HG02970 (cell line): ENCODE results near the gene UBIAD1.

ENCODE experiments used
- ATAC-seq: cut with Tn5 transposase; IDR thresholded peaks from one replicate; pipeline ENCODE4 v1.9.1; 2021; ENCODE audit warnings: mild to moderate bottlenecking, moderate library complexity, moderate number of reproducible peaks; ENCODE audit not compliant: unreplicated experiment, low FRiP score

The UBIAD1 gene

GRCh38 chr1:11308699-11309224 is 35.8 kb downstream of the UBIAD1 start:
- ATAC-seq: no peak

DNA sequence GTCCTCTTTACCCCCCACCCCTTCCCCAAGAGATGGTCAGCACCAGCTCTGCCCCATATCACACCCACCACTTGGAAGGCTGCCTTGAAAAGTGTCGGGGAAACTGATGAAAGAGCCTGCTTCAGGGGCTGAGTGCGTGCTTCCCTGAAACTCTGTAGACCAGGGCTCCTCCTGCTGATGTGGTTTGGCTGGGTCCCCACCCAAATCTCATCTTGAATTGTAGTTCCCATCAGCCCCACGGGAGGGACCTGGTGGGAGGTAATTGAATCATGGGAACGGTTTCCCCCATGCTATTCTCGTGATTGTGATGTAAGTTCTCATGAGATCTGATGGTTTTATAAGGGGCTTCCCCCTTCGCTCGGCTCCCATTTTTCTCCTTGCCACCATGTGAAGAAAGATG is 36.4 kb downstream of the UBIAD1 start:
- no peak for ATAC-seq

DNA sequence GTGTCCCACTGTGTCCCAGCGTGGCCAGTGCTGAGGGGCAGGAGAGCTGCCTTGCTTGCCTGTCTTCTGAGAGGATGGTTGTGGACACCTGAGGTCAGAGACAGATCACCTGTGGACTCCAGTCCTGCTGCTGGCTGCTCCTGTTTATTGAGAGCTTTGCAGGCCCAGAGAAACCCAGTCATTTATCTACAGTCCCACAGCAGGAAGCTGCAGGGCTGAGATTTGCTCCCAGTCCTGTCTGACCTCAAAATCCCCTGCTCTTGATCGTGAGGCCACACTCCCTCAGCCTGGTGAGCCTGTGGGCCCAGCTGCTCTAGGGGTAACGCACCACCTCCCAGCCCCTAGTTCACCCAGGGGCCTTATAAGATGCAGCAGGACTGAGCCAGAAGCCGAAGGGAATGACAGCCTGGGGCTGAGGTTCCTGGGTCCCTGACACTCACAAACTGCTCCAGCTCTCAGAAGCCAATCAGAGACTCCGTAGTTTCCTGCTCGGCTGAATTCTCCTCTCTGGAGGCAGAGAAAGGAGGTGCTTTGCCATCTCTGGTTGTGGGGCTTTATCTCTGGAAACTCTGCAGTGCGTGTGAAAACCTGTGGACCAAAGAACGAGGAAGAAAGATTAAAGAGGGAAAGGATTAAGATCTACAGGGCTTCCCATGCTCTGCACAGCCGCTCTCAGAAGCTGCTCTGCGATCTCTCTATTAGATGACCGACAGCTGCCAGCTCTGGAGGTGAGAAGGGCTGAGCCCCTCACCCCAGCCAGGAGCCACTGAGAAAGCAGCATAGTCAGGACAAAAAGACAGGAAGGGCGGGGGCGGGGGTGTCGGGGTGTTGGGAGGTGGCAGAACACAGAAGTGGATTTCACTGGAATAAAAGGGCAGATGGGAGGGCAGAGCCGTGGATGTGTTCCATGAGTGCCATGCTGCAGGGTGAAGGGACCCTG is 39.1 kb downstream of the UBIAD1 start:
- no peak for ATAC-seq

GRCh38 chr1:11314959-11315358 is 42.0 kb downstream of the UBIAD1 start:
- no peak for ATAC-seq

DNA sequence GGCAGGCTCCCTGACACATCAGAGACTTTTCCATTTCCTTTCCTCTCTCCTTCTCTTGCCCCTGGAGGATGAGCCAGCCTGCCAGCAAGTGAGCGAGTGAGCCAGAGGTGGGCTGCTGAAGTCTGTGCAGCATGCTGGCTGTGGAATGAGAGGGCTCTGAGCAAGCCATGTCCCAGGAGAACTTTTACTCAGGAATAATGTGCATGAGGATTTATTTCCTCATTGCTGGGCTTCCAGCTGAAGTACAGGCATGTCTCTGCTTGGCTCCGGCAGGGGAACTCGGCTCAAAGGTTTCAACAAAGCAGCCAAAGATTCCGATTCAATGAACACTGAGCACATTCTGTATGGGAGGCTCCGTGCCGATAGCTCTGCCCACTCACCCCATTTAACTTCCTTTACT is 43.7 kb downstream of the UBIAD1 start:
- no peak for ATAC-seq

DNA sequence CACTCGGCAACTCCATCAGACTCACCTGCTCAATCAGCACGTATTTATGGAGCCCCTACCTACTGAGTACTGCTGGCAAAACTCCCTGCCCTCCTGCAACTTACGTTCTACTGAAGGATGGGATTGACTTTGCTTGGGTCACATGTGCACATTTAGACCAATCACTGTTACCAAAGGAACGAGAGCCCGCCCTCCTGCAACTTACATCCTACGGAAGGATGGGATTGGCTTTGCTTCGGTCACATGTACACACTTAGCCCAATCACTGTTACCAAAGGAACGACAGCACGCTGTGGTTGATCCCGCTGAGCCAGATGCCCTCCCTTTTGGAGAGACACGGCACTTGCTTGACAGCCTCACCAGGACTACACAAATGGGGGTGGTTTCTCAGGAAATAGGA is 46.0 kb downstream of the UBIAD1 start:
- ATAC-seq: no peak

- no peak for ATAC-seq
Observed at GRCh38 chr1:11320153-11320936, 47.3 kb downstream of the UBIAD1 start.

GRCh38 chr1:11321656-11322491 is 48.9 kb downstream of the UBIAD1 start:
- ATAC-seq: no peak

- no peak for ATAC-seq
Observed at GRCh38 chr1:11324567-11325165, 51.7 kb downstream of the UBIAD1 start.

GRCh38 chr1:11326070-11326469 is 53.1 kb downstream of the UBIAD1 start:
- ATAC-seq: no peak

DNA sequence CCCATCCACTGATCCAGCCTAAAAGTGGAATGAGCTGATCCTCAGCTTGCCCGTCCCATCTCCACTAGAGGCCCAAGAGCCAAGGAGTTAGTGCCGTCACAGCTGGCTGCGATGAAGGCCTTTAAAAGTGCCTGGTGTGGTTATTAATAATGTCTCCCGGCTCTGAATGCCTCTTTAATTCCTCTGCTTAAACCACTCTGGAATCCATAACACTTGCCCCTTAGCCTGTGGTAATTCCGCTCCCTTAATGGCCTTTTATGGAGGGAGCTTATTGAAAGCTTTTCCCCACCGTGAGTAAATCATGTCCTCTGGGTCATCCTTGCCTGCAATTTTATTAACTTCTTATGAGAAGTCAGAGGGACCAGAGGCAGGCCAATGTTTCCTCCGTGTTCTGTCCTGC is 55.4 kb downstream of the UBIAD1 start:
- no peak for ATAC-seq

- no peak for ATAC-seq
Observed at GRCh38 chr1:11330411-11330810, 57.4 kb downstream of the UBIAD1 start.

DNA sequence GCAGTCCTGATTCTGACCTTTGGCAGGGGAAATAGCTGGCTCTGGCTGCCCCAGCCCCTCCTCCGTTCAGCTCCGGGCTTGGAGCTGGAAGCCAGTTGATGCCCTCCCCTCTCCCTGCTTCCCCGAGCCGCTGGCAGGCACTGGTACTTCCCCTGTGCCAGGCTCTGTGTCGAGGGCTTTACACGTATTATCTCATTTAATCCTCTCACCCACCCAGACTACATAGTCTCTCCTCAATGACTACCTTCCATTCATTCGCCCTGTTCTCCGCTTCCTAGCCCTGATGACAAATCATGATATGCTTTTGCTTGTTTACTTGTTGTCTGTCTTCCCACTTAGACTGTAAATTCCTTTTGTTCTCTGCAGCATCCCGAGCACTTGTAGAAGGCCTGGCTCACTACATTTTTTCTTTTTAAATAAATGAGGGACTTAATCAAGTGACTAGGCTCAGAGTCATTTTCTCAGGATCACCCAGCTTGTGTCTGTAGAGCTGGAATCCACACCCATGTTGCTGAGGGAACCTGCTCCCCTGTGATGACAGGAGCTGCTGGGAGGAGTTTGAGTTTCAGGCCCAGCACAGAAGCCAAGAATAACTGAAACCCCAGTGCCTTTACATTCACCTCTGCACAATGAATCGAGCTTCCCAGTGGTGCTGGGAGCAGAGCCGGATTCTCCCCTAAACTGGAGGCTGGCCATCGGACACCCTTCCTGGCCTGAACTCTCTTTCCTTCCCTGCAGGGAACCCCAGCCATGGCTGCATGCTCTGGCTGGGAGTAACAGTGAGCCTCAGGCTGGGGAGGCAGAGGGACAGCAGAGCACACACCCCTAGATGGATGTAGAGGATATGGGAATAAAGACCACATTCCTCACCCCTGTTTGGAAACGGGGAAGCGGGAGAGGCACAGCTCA is 58.3 kb downstream of the UBIAD1 start:
- ATAC-seq: no peak

DNA sequence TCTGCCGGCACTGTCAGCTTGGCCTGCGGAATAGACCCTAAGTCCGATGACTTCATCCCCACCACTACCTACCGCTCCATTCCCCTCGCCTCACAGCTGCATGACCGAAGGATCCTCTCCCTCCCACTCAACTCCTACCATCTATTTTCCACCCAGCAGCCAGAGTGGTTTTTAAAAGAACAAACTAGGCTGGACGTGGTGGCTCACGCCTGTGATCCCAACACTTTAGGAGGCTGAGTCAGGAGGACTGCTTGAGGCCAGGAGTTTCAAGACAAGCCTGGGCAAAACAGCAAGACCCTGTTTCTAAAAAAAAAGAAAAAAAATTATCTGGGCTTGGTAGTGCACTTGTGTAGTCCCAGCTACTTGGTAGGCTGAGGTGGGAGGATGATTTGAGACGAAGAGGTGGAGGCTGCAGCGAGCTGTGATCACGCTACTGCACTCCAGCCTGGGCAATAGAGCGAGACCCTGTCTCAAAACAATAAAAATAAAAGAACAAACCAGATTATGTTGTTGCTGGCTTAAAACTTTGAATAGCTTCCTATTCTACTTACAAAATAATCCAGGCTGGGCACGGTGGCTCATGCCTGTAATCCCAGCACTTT is 59.0 kb downstream of the UBIAD1 start:
- ATAC-seq: no peak

DNA sequence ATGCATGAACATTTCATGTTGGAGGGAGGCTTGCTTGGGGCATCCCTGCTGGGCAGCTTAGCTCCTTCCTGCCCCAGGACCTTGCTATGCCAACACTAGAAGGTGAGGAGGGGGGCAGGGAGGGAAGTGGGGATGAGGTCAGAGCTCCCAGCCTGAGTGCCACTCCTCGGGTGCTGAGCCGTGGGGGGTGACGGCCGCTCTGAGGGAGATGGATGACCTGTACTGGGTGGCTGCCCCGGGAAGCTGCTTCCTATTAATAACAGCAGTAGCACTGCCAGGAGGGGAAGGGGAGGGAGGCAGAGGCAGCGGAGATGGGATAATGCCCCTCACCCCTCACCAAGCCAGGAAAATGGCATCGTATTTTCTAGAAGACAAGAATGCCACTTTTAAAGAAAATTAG is 60.6 kb downstream of the UBIAD1 start:
- no peak for ATAC-seq

- ATAC-seq: no peak
Observed at GRCh38 chr1:11334261-11334804, 61.3 kb downstream of the UBIAD1 start.

DNA sequence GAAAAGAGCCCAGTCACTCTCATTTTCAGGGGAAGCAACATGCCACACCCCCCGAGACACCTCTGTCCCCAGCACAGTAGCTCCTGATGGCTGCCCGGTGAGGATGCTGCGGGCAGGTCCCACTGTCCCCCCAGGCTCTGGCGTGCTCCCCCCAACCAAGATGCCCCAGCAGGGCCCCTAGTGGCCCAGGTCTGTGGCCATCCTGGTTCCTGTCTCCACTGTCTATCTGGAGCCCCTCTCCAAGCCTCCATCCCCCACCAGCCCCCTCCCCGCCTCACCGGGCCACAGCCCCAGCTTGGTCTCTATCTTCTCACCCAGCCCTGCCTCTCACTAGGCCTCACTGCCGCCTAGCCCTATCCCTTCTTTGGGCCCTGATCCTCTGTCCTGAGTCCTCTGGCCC is 61.8 kb downstream of the UBIAD1 start:
- no peak for ATAC-seq

DNA sequence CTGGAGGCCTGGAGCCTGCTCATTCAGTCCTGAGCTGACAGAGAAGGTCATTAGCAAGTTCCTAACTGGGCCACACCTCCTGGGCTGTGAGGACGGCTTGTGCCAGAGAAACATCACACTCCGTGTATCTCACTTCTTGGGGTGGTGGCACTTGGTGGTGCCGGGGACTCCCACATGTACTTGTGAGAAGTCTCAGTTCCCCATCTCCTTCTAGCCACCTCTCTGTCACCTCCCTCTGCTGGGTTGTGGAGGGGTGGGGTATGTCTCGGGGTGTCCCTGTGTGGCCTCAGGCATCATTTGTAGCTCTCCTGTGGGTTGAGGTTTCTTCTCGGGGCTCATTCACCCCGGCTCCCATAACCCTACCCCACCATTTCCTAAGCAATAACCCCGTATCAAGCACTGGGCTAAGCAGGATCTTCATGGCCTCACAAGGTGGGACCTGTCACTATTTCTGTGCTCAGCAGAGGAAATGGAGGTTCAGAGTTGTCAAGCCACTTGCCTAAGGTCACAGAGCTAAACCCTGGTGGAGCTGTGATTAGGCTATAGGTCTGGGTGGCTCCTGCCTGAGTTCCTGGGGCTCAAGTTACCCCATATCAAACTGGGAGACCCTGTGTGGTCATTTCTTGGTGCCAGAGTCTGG is 62.5 kb downstream of the UBIAD1 start:
- ATAC-seq: no peak
